Femur (tissue), 1 donor: ENCODE data around the gene CACNA1I.

Source experiments
- DNase-seq: peaks from one replicate; pipeline ENCODE4 v3.0.0-alpha.2; 2017

Gene CACNA1I

DNA sequence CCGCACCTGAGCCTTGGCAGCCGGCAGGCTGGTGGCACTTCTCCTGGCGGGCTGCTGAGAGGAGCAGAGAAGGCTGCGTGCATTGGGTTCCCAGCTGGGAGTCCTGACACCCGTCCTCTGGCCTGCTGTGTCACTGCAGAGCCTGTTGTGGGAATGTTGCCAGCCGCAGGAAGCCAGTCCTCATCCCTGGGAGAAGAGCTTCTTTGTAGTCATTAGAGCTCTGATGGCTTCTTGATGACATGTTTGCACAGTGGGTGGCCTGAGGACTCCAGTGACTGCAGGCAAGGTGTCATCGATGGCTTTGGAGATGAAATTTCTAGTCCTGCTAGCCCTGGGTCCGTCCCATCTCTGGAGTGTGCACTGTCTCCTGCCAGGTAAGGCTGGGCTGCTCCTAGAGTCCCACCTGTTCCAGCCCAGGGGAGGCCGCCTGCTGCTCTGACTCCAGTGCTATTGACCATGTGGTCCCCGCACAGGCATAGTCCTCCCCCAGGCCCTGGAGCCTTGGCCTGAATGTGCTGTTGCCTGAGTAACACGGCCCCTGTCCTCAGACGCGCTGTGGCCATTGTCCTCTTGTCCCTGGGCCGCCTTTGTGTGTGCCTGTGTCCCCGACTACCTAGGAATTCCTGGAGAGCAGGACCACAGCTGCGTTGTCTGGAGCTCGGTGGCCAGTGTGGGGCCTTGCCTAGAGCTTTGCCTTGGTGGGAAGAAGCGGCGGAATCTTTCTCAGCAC, 129.2 kb downstream of the CACNA1I start:
- DNase-seq: no peak

DNA sequence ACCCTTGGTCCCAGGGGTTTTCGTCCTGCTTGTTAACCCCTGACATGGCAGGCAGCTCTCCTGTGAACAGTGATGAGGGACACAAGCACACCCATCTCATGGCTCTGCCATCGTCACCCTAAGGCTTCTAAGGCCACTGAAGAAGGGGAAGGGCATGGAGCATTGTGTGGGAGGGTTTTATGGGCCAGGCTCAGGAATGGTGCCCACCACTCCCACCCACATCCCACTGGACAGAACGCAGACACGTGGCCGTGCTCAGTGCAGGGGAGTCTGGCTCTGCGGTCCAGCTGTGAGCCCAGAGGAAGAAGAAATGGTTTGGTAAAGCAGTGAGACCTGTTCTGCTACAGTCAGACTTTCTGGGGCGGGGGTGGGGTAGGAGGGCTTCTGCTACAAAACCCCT, 130.0 kb downstream of the CACNA1I start:
- no peak for DNase-seq

DNA sequence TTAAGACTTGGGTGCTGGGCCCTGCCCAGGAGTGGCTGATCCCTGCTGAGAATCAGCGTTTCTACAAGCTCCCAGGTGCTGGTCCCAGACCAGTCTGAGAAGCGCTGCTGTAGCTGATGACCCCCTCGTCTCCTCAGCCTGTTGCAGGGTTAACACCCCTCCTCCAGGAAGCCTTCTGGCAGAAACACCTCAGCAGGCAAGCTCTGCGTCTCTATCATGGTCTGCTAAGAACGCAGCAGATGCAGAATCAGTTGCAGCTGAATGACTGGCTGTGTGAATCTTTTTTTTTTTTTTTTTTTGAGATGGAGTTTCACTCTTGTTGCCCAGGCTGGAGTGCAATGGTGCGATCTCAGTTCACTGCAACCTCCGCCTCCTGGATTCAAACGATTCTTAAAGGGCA, 132.5 kb downstream of the CACNA1I start:
- DNase-seq: no peak

DNA sequence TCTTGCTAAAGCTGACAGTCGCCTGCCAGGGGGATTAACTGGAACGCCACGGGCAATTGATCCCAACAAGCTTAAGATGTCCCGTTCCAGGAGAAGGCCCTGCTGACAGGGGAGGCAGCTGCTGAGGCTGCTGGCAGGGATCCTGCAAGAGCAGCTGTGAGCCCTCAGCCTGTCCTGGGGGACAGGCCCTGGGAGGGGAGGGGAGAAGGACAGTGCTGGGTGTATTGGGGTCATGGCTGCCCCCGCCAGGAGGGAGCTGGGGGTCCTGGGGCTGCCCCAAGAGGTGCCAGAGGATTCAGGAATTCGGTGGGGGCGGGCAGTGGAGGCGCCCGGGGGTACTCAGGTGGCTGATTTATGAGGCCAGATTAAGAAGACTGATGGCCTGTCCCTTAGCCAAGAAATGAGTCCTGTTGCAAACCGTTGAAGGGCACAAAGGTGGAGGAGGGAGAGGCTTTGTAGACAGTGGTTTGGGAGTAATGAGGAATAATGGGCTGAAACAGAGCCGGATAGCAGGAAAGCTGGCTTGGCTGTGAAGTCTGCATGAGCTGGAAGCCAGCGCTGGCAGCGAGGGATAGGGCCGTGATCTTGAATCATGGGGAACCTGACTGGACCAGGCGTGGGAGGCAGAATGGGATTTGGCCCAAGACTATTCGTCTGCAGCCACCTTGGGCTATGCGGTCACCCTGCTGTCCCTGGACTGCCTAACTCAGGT, 133.5 kb downstream of the CACNA1I start:
- peak; percentile 88 for DNase-seq

DNA sequence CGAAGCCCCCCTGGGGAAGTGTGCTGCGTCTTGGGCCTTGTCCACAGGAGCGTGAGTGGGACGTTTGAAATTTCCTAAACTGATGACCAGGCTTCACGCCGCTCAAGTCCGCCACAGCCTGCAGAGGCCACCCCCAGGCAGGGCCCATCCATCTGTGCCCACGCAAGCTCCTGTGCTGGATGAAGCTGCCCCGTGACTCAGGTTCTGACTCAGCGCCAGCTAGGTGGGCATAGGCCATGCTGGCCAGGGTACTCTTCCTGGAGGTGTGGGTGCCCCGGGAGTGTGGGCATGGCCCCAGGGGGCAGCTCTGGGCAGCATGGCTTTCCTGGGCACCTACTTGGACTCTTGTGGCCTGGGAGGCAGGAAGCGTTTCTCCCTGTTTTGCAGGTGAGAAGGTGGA, 134.8 kb downstream of the CACNA1I start:
- no peak for DNase-seq

DNA sequence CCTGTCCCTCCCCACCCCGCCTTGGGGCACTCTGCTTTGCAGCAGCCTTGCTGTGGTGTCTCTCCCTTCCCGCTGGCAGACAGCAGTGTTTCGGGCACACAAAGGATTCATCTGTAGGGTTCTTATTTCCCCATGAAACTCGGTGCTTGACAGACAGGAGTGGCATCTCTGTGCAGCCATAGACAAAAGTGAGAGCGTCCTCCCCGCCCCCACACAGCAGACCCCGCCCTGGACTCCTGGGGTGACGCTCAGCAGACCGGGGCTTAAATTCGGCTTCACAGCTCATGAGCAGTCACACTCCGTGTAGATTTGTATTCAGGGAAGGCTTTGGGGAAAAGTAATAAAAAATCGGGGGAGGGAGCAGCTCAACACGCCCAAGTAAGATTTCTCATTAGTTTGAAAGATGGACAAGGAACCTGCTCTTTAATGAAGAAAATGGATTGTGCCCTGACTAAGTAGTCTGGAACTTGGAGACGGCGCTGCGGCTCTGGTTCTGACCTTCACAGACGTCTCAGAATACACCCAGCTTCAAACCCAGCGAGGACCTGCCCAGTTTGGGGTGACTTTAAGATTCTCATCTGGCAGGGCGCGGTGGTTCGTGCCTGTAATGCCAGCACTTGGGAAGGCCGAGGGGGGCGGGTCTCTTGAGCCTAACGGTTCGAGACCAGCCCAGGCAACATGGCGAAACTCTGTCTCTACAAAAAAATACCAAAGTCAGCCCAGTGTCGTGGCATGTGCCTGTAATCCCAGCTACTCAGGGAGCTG, 136.0 kb downstream of the CACNA1I start:
- DNase-seq: no peak

DNA sequence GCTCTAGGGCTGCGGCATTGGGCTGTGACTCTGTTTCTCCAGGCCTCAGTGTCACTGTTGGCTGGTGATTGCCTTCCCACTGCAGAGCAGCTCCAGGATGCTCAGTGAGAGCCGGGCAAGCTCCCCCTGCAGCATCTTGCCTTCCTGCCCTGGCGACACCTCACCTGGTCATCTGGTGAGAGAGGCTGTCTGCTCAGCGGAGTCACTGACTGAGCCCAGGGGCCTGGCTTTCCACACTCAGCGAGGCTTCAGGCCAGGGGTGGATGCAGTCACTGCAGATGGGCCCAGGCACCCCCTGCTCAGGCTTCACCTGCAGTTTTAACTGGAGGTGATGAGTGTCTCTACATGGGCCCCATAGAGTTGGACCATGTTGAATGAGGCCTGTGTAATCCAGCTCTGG, 136.8 kb downstream of the CACNA1I start:
- no peak for DNase-seq

DNA sequence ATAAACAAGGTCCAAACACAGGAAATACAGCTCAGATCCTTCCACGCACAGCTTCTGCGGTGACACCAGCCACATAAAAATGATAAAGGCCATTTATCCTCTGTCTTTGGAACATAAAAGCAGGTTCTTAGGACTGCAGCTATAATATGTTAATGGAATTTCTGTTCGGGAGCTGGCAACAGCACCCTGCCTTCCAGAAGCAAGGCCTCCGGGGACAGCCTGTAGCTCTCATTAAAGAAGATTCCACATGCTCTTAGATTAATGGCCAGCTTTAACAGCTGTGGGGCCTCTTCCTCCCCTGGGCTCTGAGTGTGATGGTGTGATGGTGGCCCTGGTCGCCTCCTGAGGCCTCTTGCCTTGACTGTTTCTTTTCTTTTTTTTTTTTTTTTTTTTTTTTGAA, 137.3 kb downstream of the CACNA1I start:
- no peak for DNase-seq

DNA sequence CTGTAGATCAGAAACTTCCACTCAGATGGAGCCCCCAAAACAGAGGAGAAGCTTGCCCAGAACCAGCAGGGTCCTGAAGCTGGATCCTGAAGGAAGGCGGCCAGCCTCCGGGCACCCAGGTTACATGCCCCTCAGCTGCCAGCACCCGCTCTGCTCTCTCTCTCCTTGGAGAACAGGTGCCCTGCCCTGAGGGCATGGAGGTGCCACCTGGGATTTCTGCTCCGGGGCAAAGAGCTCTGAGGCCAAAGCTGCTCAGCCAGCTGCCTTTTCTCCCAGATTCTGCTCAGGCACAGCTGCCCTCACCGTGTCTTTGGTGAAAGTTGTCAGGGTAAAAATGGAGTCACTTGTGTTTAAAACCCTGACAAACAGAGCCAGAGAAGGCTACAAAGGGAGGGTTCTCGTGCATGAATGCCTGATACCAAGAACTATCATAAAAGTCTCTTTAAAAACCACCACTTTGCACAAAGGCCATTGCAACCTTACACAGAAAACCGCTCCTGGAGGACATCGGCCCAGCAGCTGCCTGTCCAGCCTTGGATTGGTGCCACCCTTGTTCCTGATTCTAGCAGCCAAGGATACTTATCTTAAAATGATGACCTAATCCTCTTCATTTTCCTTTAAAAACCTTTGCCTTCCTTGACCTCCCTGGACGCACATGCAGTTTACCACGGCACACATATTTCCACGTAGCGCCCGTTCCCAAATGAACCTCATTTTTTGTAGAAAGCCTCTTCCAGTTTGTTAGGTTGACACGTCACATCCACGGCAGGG, 140.0 kb downstream of the CACNA1I start:
- DNase-seq: peak; percentile 41

DNA sequence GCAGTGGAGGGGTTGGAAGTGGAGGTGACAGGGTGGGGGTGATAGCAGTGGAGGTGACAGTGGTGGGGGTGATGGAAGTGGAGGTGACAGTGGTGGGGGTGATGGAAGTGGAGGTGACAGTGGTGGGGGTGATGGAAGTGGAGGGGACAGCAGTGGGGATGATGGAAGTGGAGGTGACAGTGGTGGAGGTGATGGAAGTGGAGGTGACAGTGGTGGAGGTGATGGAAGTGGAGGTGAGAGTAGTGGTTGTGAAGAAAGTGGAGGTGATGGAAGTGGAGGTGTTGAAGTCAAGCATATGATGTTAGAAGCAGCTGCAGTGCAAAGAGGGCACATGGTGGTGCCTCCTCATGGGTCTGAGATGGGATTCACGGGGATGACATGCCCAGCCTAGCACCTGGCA, 141.5 kb downstream of the CACNA1I start:
- DNase-seq: no peak

DNA sequence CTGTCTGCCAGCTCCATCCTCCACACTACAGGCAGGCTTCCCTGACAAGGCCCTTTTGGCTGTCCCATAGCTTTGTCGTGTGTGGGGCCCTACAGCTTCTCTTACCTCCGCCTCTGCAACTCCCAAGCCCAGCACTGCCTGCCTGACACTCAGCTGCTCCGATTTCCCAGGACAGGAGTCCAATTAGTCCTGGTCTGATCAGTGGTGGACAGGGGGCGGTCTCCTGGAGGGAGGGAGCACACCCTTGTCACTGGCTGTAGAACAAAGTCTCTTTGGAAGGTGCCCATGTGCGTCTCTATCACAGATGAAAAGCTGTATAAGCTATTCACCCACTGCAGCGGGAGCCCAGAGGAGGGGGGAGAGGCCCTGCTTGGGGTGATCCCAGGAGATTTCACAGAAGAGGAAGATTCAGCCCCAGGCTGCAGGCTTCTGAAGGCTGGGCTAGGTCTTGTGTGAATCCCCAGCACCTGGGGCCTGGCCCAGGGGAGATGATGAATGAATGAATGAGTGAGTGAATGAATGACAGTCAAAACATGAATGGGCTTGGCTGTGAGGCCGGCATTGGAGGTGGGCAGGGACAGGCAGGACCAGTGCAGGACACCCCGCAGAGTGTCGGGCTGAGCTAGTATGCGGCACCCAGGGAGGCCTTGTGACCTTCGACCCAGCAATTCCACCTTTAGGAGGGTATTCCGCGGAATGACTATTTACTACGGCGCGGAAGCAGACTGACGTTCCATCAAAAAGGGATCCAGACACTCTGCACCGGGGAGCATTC, 142.4 kb downstream of the CACNA1I start:
- DNase-seq: no peak

DNA sequence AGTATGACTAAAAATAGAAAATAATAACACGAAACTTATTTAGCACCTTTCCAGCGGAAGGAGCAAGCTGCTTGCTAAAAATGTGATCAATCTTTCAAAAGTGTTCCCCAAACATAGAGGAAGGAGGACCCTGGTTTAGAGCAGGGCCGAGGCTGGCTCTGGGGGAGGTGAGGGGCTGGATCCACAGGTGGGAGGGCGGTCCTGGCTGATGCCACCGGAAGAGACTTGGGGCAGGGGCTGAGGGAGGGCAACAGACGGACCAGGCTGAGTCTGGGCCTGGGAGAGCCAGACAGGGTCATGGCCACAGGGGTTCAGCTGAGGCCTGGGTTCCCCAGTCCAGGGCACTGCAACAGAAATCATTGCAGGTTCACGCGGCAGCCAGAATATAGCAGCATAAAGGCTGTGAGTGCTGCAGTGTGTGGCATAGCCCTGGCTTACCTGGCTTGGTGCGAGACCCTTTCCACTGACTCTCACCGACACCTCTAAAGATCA, 143.3 kb downstream of the CACNA1I start:
- no peak for DNase-seq

DNA sequence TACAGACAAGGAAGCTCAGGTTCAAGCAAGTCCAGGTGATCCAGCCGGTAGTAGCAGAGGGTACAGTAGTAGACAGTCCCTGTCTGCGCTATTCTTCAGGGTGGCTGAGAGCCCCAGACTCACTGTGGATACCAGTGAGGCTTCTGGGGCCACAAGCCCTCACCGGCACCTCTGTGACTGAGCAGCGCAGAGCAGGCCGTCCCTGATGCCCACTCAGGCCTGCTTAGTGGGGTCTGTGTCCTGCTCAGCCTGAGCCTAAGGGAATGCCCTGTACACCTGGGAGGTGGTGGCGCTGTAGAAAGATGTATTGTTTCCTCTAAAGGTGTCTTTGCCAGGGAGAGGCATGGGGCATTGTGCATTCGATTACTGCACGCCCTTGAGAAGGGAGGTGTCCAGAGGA, 143.8 kb downstream of the CACNA1I start:
- DNase-seq: no peak

DNA sequence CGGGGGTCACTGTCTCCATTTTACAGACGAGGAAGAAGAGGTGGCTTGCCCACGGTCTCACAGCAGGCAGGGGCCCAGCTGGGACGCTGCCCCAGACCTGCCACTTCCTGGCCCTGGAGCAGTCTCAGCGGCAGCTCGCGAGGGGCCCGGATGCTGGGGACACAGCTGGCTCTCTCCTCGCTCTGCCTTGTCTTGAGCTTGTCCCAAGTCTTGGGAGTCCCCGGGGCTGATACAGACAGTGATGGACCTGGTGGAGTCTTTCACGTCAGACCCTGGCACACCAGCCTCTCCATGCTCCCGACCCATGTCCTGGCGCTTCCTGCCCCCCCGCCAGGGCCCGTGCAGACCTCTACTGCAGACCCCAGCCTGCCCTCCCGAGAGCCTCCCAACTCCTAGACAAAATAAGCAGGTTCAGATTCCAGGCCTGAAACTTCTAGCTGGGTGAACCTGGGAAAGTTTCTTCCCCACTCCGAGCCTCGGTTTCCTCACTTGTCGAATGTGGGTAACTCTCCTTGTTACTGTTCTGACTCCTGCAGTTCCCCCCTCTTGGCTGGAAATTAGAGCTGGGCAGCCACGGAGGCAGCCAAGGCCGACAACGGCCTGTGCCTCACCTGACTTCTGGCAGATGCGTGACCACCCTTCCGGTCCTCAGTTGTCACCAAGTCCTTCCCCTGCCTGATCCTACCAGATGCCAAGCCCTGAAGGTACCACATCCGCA, 145.4 kb downstream of the CACNA1I start:
- no peak for DNase-seq

DNA sequence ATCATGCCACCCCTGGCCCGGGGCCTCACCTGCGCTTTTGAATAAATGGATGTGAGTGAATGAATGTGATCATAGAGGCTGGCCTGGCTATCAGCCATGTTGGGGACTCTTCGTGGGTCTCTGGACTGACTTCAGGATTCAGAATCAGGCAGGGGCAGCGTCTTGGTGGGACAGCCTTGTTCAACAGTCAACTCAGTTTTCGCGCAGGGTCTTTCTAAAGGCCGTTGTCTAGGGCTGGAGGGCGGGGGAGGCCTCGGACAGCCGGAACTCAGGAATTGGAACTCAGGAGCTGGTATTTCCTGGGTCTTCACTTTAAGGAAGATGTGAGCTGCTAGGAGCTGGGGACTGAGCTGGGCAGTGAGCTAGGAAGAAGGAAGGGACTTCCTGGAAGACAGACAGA, 146.0 kb downstream of the CACNA1I start:
- no peak for DNase-seq

DNA sequence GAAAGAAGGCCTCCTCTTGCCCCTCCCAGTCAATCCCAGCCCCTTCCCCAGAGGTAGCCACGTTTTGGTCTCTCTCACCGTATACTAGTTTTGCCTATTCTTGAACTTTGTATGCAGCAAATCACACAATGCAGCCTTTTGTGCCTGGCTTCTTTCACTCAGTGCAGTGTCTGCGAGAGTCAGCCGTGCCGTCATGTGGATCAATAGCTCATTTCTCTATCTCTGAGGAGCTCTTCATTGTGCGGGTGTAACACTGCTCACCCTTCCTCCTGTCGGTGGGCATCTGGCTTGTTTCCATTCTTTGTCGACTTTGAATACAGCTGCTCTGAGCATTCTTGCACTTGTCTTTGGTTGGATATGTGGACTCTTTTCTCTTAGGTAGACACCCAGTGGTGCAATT, 146.5 kb downstream of the CACNA1I start:
- DNase-seq: no peak

DNA sequence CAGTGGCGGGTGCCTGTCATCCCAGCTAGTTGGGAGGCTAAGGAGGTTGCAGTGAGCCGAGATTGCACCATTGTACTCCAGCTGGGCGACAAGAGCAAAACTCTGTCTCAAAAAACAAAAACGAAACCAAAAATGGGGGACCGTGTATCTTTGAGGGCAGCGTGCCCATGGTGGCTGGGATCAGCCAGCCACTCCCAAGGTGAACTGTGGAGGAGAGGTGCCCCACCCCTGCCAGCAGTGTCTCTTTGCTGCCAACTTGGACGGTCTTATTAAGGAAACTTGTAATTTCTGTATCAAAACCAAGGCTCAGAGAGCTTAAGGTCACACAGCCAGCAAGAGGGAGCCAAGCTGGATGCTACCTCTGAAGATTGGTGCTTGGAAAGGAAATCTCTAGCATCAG, 147.7 kb downstream of the CACNA1I start:
- no peak for DNase-seq

DNA sequence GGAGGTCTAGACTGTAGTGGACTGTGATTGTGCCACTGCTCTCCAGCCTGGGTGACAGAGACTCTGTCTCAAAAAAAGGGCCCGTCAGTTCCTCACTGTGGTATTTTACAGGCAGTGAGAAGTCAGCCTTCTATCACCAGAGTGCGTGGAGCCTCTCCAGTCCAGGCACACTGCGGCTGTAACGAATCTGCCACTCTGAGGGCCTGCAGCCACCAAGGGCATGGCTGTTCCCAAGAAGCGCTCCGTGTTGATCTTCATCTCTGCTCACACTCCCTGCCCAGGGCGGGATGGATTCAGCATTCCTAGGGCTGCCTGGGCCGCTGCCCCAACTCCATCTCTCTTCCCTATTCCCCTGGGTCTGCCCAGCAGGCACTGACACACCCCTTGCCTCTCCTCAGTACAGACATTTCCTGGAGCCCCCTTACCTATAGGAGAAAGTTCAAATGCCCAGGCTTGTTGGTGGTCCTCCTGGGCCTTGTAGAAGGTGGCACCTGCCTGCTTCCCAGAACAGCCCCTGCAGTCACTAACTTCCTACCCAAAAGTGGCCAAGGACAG, 148.4 kb downstream of the CACNA1I start:
- DNase-seq: no peak

DNA sequence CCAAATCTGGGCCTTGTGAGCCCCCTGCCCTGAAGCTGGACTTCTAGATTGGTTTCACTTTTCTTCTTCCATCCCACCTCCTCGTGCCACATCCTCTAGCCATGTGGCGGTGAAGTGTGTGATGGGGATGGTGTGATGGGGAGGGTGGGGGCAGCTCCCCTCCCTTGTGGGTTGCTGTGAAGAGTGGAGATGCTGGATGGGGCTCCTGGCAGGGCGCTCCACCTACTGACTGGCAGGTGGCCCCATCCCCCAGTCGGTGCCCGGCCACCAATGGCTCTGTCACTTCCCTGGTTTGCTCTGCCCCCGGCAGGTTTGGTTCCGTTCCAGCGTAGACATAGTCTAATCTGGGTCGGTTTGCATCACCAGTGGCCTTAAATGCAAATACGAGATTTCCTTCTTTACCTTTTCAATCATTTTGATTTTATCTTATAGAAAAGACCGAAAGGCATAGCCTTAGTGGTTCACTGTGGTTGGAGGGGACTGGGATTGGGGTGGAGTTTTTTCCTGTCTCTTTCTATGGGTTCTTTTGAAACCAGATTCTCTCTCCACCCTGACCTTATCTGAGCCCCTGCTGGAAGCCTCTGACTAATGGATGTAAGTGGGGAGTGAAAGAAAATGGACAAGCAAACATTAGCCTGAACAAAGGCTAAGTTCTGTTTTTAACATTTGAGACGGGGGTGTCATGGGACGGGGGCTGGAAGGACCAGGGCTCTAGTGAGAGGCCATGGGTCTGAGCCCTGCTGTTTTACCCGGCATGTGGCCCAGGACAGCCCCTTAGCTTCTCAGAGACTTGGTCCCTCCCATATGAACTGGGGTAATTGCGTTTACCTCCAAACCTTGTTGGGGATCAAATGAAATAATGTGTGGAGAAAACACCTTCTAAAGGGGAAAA, 149.3 kb downstream of the CACNA1I start:
- no peak for DNase-seq
